Caco-2 (cell line): Measurements from ENCODE around the gene CAMSAP3. TPM values are rescaled to one million over a fixed set of nuclear protein-coding genes. Genes with fewer than 3 reads are reported as not detected.

Experiments
- BruUV-seq: library from RNA; stranded (reverse); fragments of 400-500 nt; replicated peaks from 2 replicates; lab custom pipeline; 2021; lab: Mats Ljungman, UMichigan
- CTCF ChIA-PET: fragments of 300-600 bp; sonication (Branson Sonifier 250); formaldehyde crosslinking; loops from one replicate; lab custom pipeline; 2022; ENCODE audit warnings: antibody characterized with exemption; lab: Charles Lee
- POLR2A ChIA-PET: fragments of 300-600 bp; sonication (Branson Sonifier 250); formaldehyde crosslinking; loops from one replicate; lab custom pipeline; 2022; ENCODE audit warnings: antibody characterized with exemption; lab: Charles Lee
- DNase-seq, 2 experiments: peaks; one replicate each; pipeline versions ENCODE4 v3.0.0 to v3.0.0-alpha.2; 2020 to 2022
- H3K27me3 ChIP-seq: replicated peaks from 2 replicates; pipeline ENCODE4 v1.6.0; 2011; ENCODE audit warnings: low read length; ENCODE audit not compliant: control insufficient read depth, insufficient read depth
- H3K36me3 ChIP-seq: 2 replicates; pipeline ENCODE4 v1.5.1; 2011; ENCODE audit warnings: low read length; ENCODE audit not compliant: control insufficient read depth, insufficient read depth
- H3K4me1 ChIP-seq: fragments of 250-450 bp; sonication (Bioruptor Pico); 2 replicates; pipeline ENCODE4 v1.5.1; 2020; ENCODE audit warnings: mild to moderate bottlenecking
- H3K4me3 ChIP-seq: 2 replicates; pipeline ENCODE4 v1.5.1; 2011; ENCODE audit warnings: low read depth, mild to moderate bottlenecking, control low read depth, low read length
- H3K9me3 ChIP-seq: fragments of 250-450 bp; sonication (Bioruptor Pico); 2 replicates; pipeline ENCODE4 v1.5.1; 2020; ENCODE audit warnings: mild to moderate bottlenecking, moderate library complexity
- H3K27ac Mint-ChIP-seq: one replicate; pipeline ENCODE4 v1.8.0; 2022; ENCODE audit warnings: mixed read lengths; ENCODE audit not compliant: unreplicated experiment
- H3K27me3 Mint-ChIP-seq: one replicate; pipeline ENCODE4 v1.8.0; 2022; ENCODE audit warnings: mixed read lengths; ENCODE audit not compliant: insufficient read depth, unreplicated experiment
- H3K36me3 Mint-ChIP-seq: one replicate; pipeline ENCODE4 v1.8.0; 2022; ENCODE audit warnings: mild to moderate bottlenecking, mixed read lengths; ENCODE audit not compliant: insufficient read depth, unreplicated experiment
- H3K4me1 Mint-ChIP-seq: one replicate; pipeline ENCODE4 v1.8.0; 2022; ENCODE audit warnings: low read depth, mixed read lengths; ENCODE audit not compliant: unreplicated experiment
- H3K4me3 Mint-ChIP-seq: one replicate; pipeline ENCODE4 v1.8.0; 2022; ENCODE audit warnings: mild to moderate bottlenecking, moderate library complexity, mixed read lengths; ENCODE audit not compliant: unreplicated experiment
- H3K9me3 Mint-ChIP-seq: one replicate; pipeline ENCODE4 v1.8.0; 2022; ENCODE audit warnings: mixed read lengths; ENCODE audit not compliant: unreplicated experiment
- CTCF ChIP-seq, 2 experiments: fragments of 200-600 bp in 1 of 2; IDR thresholded peaks; 1 replicate in 1 of 2; 2 replicates in 1 of 2; pipeline versions ENCODE4 v1.5.1 to v1.8.0; 2011 to 2022; ENCODE audit warnings: antibody characterized with exemption in 1 of 2, control low read depth in 1 of 2, inconsistent platforms in 1 of 2, low read depth in 1 of 2, low read length in 1 of 2, mild to moderate bottlenecking in 1 of 2, moderate library complexity in 1 of 2; ENCODE audit not compliant: insufficient read depth in 1 of 2, severe bottlenecking in 1 of 2, unreplicated experiment in 1 of 2
- intact Hi-C: fragments of 100-400 bp; cut with micrococcal nuclease; formaldehyde crosslinking; loops from one replicate; pipeline ENCODE4 v1.10.0; 2022; ENCODE audit not compliant: unreplicated experiment
- total RNA-seq: library from RNA; stranded (reverse); gene quantifications from 2 replicates; pipeline ENCODE4 v1.2.3, GENCODE V29; 2022

CAMSAP3 gene
- total RNA-seq, 1 experiment from 2014 or later: 60.5 TPM

GRCh38 chr19:7655581-7655980 lies 59.9 kb downstream of the CAMSAP3 start:
- BruUV-seq: no TSS peak
- TF ChIP-seq CTCF (IDR thresholded peaks at IDR 0.05; ENCODE audit: insufficient read depth in 1 of 2, low read depth in 1 of 2, low read length in 1 of 2, severe bottlenecking in 1 of 2, unreplicated experiment in 1 of 2): no peak
- Histone ChIP-seq H3K27me3 (no peaks in the 10 kb centered on the region), H3K4me3 (no peak overlapping the region), H3K36me3 (no peaks in the 10 kb centered on the region), H3K9me3 (no peaks in the 10 kb centered on the region), H3K4me1 (no peaks in the 10 kb centered on the region)
- intact Hi-C loops: no loop called here
- DNase-seq: no peak
- Mint-ChIP-seq H3K27me3 (no peaks in the 10 kb centered on the region), H3K9me3 (no peaks in the 10 kb centered on the region), H3K36me3 (no peaks in the 10 kb centered on the region), H3K4me3 (no peak overlapping the region), H3K4me1 (peaks cover 13% of the 10 kb centered on the region), H3K27ac (no peak overlapping the region)
- POLR2A ChIA-PET: no interaction called here
- CTCF ChIA-PET: interaction anchor here (0.6 to 1.0 kb wide), 2 partner anchors 25 to 65 kb away, joined by 4 read pairs; partner anchors contain the start of gene TRAPPC5

GRCh38 chr19:7657131-7657751 lies 61.6 kb downstream of the CAMSAP3 start:
- Histone ChIP-seq H3K36me3 (no peaks in the 10 kb centered on the region), H3K27me3 (no peaks in the 10 kb centered on the region), H3K4me3 (no peak overlapping the region), H3K4me1 (no peaks in the 10 kb centered on the region), H3K9me3 (no peaks in the 10 kb centered on the region)
- H3K4me1 Mint-ChIP-seq: peaks cover 10% of the 10 kb centered on the region
- no peaks in the 10 kb centered on the region for H3K9me3 Mint-ChIP-seq
- H3K27me3 Mint-ChIP-seq: no peaks in the 10 kb centered on the region
- POLR2A ChIA-PET: interaction anchor here (0.6 kb wide), 1 partner anchor 34 kb away, joined by 4 read pairs; no protein-coding TSS in a partner anchor
- intact Hi-C loops: no loop called here
- CTCF ChIA-PET: interaction anchor here (0.5 to 1.0 kb wide), 4 partner anchors 17 to 286 kb away, joined by 3 to 7 read pairs (median 4); no protein-coding TSS in a partner anchor
- no TSS peak for BruUV-seq
- no peak overlapping the region for H3K27ac Mint-ChIP-seq
- no peak for TF ChIP-seq CTCF (IDR thresholded peaks at IDR 0.05; ENCODE audit: insufficient read depth in 1 of 2, low read depth in 1 of 2, low read length in 1 of 2, severe bottlenecking in 1 of 2, unreplicated experiment in 1 of 2)
- H3K36me3 Mint-ChIP-seq: no peaks in the 10 kb centered on the region
- H3K4me3 Mint-ChIP-seq: no peak overlapping the region
- no peak for DNase-seq

GRCh38 chr19:7658219-7658686 lies 62.6 kb downstream of the CAMSAP3 start:
- no peak overlapping the region for H3K27ac Mint-ChIP-seq
- H3K4me1 Mint-ChIP-seq: peaks cover under 1% of the 10 kb centered on the region
- ChIA-PET POLR2A (no interaction called here), CTCF (no interaction called here)
- no peaks in the 10 kb centered on the region for H3K4me1 ChIP-seq
- no peaks in the 10 kb centered on the region for H3K36me3 ChIP-seq
- no peak for TF ChIP-seq CTCF (IDR thresholded peaks at IDR 0.05; ENCODE audit: insufficient read depth in 1 of 2, low read depth in 1 of 2, low read length in 1 of 2, severe bottlenecking in 1 of 2, unreplicated experiment in 1 of 2)
- intact Hi-C loops: no loop called here
- H3K27me3 ChIP-seq: no peaks in the 10 kb centered on the region
- no peaks in the 10 kb centered on the region for H3K36me3 Mint-ChIP-seq
- no TSS peak for BruUV-seq
- no peak overlapping the region for H3K4me3 Mint-ChIP-seq
- H3K9me3 Mint-ChIP-seq: no peaks in the 10 kb centered on the region
- no peaks in the 10 kb centered on the region for H3K9me3 ChIP-seq
- DNase-seq: no peak
- no peaks in the 10 kb centered on the region for H3K27me3 Mint-ChIP-seq
- no peak overlapping the region for H3K4me3 ChIP-seq
